ENCODE measurements around the gene OCLN. TPM values are rescaled to one million over a fixed set of nuclear protein-coding genes. Genes with fewer than 3 reads are reported as not detected.
"Not testable (repeated sequence)": the region's sequence is repeated elsewhere in the genome, so short reads cannot be mapped to it uniquely, and the experiment has no call there.

The OCLN gene
- total RNA-seq, 1 experiment from 2014 or later: 77.4 TPM

DNA sequence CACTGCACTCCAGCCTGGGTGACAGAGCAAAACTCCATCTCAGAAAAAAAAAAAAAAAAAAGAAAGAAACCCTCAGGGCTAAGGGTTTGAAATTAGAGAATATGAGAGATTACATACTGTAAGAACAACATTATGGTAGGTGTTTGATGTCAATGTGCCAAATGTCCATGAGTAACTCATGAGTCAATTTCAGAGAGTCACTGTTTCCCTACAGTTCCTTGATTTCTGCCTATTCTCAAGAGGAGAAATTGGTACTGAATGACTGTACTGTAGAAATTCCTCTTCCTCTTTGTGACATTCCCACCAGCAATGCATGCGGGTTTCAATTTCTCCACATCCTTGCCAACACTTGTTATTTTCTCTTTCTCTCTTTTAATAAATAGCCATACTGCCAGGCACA is 42.5 kb upstream of the OCLN start:
- no peak overlapping the region for H2AFZ ChIP-seq
- TF ChIP-seq, protein P1, sequence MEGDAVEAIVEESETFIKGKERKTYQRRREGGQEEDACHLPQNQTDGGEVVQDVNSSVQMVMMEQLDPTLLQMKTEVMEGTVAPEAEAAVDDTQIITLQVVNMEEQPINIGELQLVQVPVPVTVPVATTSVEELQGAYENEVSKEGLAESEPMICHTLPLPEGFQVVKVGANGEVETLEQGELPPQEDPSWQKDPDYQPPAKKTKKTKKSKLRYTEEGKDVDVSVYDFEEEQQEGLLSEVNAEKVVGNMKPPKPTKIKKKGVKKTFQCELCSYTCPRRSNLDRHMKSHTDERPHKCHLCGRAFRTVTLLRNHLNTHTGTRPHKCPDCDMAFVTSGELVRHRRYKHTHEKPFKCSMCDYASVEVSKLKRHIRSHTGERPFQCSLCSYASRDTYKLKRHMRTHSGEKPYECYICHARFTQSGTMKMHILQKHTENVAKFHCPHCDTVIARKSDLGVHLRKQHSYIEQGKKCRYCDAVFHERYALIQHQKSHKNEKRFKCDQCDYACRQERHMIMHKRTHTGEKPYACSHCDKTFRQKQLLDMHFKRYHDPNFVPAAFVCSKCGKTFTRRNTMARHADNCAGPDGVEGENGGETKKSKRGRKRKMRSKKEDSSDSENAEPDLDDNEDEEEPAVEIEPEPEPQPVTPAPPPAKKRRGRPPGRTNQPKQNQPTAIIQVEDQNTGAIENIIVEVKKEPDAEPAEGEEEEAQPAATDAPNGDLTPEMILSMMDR (conservative IDR thresholded peaks at IDR 0.05): no peak
- no peak for TF ChIP-seq EZH2 (IDR thresholded peaks at IDR 0.05; ENCODE audit: low read depth)
- ChIA-PET CTCF (no interaction called here), POLR2A (ENCODE audit: unreplicated experiment) (no interaction called here)
- no peaks in the 10 kb centered on the region for H3K79me2 ChIP-seq (ENCODE audit: low read depth)
- H3K27ac ChIP-seq: peak overlapping the region; percentile 67
- H3K4me1 ChIP-seq (replicated peaks; ENCODE audit: insufficient read depth): peaks cover 13% of the 10 kb centered on the region
- peak in 1 of 2 experiments; percentile 87 for DNase-seq
- peaks cover 11% of the 10 kb centered on the region; the same call in 1 of the 2 replicates for H3F3A ChIP-seq (ENCODE audit: insufficient read depth, low read depth)
- BruUV-seq (replicated peaks): no TSS peak
- intact Hi-C loops (cut with micrococcal nuclease; ENCODE audit: unreplicated experiment): no loop called here
- no peak overlapping the region for H3K4me2 ChIP-seq
- H4K20me1 ChIP-seq (ENCODE audit: insufficient read depth): no peaks in the 10 kb centered on the region
- H3K27me3 ChIP-seq (ENCODE audit: insufficient read depth, low read depth): no peaks in the 10 kb centered on the region
- H3K36me3 ChIP-seq (ENCODE audit: low read depth): no peaks in the 10 kb centered on the region
- H3K9me3 ChIP-seq (ENCODE audit: insufficient read depth, low read depth): 0 out of 2 replicates have a peak, but pooled peaks cover 3% of the 10 kb centered on the region
- H3K4me3 ChIP-seq: no peak overlapping the region
- no peaks in the 10 kb centered on the region for H3K9me2 ChIP-seq (ENCODE audit: insufficient read depth)

GRCh38 chr5:69450527-69450926 is 42.1 kb upstream of the OCLN start:
- peak overlapping the region; percentile 67 for H3K27ac ChIP-seq
- H3F3A ChIP-seq (ENCODE audit: insufficient read depth, low read depth): peaks cover 11% of the 10 kb centered on the region; the same call in 1 of the 2 replicates
- DNase-seq; H3K4me2 ChIP-seq; H3K27me3 ChIP-seq (ENCODE audit: insufficient read depth, low read depth); H2AFZ ChIP-seq; H3K79me2 ChIP-seq (ENCODE audit: low read depth); H3K9me2 ChIP-seq (ENCODE audit: insufficient read depth); H3K9me3 ChIP-seq (ENCODE audit: insufficient read depth, low read depth); POLR2A ChIA-PET (ENCODE audit: unreplicated experiment); H4K20me1 ChIP-seq (ENCODE audit: insufficient read depth); BruUV-seq (replicated peaks); H3K36me3 ChIP-seq (ENCODE audit: low read depth); H3K4me3 ChIP-seq; intact Hi-C loops (cut with micrococcal nuclease; ENCODE audit: unreplicated experiment); CTCF ChIA-PET: not testable (repeated sequence)
- peaks cover 13% of the 10 kb centered on the region for H3K4me1 ChIP-seq (replicated peaks; ENCODE audit: insufficient read depth)

DNA sequence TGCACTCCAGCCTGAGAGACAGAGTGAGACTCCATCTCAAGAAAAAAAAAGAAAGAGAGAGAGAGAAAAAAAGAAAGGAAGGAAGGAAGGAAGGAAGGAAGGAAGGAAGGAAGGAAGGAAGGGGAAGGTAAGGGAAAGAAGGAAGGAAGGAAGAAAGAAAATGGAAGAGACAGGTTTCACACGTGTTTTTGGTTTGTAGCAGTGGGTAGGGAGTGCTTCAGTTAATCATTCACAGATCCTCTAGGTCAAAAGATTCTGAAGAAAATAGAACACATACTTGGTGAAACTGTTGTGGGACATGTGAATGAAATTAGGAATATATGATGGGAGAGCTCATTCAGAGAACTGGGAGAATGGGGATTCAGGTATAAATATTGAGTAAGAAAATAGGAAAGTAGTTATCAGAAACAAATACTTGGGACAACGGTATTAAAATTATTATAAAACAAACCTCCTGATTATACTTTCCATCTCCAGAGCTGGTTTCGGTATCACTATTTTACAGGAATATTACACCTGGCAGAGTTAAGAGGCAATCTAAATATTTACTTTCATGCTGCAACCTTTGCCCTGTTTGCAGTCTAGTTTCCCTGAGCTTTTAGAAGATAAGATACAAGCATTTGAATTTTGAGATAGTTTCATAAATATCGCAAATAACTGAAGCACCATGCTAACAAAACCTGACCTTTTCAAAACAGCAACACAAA is 40.5 kb upstream of the OCLN start:
- ChIA-PET POLR2A (ENCODE audit: unreplicated experiment) (no interaction called here), CTCF (no interaction called here)
- Histone ChIP-seq H3K4me2 (no peak overlapping the region; the same call in 1 of the 2 replicates), H3K27ac (no peak overlapping the region), H3K79me2 (ENCODE audit: low read depth) (no peaks in the 10 kb centered on the region), H3K9me3 (ENCODE audit: insufficient read depth, low read depth) (0 out of 2 replicates have a peak, but pooled peaks cover 3% of the 10 kb centered on the region), H4K20me1 (ENCODE audit: insufficient read depth) (no peaks in the 10 kb centered on the region), H3K27me3 (ENCODE audit: insufficient read depth, low read depth) (no peaks in the 10 kb centered on the region), H3K36me3 (ENCODE audit: low read depth) (no peaks in the 10 kb centered on the region), H3K4me1 (replicated peaks; ENCODE audit: insufficient read depth) (peaks cover 13% of the 10 kb centered on the region), H3K9me2 (ENCODE audit: insufficient read depth) (no peaks in the 10 kb centered on the region), H3K4me3 (no peak overlapping the region), H3F3A (ENCODE audit: insufficient read depth, low read depth) (peaks cover 11% of the 10 kb centered on the region; the same call in 1 of the 2 replicates), H2AFZ (no peak overlapping the region)
- intact Hi-C loops (cut with micrococcal nuclease; ENCODE audit: unreplicated experiment): no loop called here
- no peak for DNase-seq
- no TSS peak for BruUV-seq (replicated peaks)
- TF ChIP-seq EZH2 (IDR thresholded peaks at IDR 0.05; ENCODE audit: low read depth): no peak
- TF ChIP-seq, protein P1 (conservative IDR thresholded peaks at IDR 0.05): no peak

DNA sequence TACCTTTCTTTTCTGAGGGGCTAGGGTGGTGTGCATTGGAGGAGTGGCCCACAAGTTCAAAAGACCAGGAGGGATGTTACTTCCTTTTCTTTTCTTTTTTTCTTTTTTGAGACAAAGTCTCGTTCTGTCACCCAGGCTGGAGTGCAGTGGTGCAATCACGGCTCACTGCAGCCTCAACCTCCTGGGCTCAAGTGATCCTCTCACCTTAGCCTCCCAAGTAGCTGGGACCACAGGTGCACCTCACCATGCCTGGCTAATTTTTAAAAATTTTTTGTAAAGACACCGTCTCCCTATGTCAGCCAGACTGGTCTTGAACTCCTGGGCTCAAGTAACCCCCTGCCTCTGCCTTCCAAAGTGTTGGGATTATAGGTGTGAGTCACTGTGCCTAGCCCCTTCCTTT is 39.1 kb upstream of the OCLN start:
- H2AFZ ChIP-seq; H3K4me3 ChIP-seq; intact Hi-C loops (cut with micrococcal nuclease; ENCODE audit: unreplicated experiment); H3K36me3 ChIP-seq (ENCODE audit: low read depth); H3K79me2 ChIP-seq (ENCODE audit: low read depth); H3K27ac ChIP-seq; DNase-seq; H3K9me2 ChIP-seq (ENCODE audit: insufficient read depth); H3K27me3 ChIP-seq (ENCODE audit: insufficient read depth, low read depth); H3K9me3 ChIP-seq (ENCODE audit: insufficient read depth, low read depth); BruUV-seq (replicated peaks); H4K20me1 ChIP-seq (ENCODE audit: insufficient read depth): not testable (repeated sequence)
- ChIA-PET POLR2A (ENCODE audit: unreplicated experiment) (interaction anchor here (0.5 to 0.6 kb wide), 5 partner anchors 14 to 360 kb away, joined by 3 to 5 read pairs (median 4); partner anchors contain the start of gene SLC30A5), CTCF (interaction anchor here (0.5 to 0.6 kb wide), 2 partner anchors 87 to 175 kb away, joined by 3 read pairs; no protein-coding TSS in a partner anchor)
- Histone ChIP-seq H3K4me2 (peak overlapping the region; percentile 62), H3K4me1 (replicated peaks; ENCODE audit: insufficient read depth) (peaks cover 13% of the 10 kb centered on the region), H3F3A (ENCODE audit: insufficient read depth, low read depth) (peaks cover 11% of the 10 kb centered on the region; the same call in 1 of the 2 replicates)
